ENCODE results near the gene PCBP1. TPM values are rescaled to one million over a fixed set of nuclear protein-coding genes. Genes with fewer than 3 reads are reported as not detected.

Gene PCBP1
- total and polyA plus RNA-seq, 9 of the 15 experiments (the other 6 are each of a cell fraction or from before 2014, with no cell fraction given), result 19.2 to 407 (median 78.1) TPM

DNA sequence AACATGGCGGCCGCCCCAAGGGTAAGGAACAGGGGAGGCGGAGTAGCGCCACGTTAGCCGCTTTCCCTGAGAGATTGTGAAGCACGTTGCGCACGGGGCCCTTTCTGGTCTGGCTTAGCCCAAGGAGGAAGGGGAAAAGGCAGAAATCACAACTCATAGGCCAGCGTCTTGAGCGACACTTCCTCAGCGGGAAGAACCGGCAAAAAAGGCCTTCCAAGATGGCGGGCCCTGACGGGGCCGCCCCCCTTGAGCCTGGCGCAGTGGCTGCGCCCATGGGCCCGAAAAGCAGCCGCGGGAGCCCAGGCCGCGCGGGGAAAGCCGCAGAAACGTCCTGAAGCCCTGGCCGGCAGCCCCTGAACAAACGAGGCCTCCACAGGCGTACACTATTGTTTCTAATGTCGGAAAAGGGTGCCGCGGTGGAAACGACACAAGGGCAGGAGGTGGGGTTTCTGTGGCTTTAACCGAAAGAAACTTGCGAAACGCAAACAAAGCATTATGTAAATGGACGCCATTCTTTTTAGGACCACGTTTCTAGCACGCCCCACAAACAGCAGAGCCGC lies 919 bp upstream of the PCBP1 start (continued):
- TF ChIP-seq, protein P1, sequence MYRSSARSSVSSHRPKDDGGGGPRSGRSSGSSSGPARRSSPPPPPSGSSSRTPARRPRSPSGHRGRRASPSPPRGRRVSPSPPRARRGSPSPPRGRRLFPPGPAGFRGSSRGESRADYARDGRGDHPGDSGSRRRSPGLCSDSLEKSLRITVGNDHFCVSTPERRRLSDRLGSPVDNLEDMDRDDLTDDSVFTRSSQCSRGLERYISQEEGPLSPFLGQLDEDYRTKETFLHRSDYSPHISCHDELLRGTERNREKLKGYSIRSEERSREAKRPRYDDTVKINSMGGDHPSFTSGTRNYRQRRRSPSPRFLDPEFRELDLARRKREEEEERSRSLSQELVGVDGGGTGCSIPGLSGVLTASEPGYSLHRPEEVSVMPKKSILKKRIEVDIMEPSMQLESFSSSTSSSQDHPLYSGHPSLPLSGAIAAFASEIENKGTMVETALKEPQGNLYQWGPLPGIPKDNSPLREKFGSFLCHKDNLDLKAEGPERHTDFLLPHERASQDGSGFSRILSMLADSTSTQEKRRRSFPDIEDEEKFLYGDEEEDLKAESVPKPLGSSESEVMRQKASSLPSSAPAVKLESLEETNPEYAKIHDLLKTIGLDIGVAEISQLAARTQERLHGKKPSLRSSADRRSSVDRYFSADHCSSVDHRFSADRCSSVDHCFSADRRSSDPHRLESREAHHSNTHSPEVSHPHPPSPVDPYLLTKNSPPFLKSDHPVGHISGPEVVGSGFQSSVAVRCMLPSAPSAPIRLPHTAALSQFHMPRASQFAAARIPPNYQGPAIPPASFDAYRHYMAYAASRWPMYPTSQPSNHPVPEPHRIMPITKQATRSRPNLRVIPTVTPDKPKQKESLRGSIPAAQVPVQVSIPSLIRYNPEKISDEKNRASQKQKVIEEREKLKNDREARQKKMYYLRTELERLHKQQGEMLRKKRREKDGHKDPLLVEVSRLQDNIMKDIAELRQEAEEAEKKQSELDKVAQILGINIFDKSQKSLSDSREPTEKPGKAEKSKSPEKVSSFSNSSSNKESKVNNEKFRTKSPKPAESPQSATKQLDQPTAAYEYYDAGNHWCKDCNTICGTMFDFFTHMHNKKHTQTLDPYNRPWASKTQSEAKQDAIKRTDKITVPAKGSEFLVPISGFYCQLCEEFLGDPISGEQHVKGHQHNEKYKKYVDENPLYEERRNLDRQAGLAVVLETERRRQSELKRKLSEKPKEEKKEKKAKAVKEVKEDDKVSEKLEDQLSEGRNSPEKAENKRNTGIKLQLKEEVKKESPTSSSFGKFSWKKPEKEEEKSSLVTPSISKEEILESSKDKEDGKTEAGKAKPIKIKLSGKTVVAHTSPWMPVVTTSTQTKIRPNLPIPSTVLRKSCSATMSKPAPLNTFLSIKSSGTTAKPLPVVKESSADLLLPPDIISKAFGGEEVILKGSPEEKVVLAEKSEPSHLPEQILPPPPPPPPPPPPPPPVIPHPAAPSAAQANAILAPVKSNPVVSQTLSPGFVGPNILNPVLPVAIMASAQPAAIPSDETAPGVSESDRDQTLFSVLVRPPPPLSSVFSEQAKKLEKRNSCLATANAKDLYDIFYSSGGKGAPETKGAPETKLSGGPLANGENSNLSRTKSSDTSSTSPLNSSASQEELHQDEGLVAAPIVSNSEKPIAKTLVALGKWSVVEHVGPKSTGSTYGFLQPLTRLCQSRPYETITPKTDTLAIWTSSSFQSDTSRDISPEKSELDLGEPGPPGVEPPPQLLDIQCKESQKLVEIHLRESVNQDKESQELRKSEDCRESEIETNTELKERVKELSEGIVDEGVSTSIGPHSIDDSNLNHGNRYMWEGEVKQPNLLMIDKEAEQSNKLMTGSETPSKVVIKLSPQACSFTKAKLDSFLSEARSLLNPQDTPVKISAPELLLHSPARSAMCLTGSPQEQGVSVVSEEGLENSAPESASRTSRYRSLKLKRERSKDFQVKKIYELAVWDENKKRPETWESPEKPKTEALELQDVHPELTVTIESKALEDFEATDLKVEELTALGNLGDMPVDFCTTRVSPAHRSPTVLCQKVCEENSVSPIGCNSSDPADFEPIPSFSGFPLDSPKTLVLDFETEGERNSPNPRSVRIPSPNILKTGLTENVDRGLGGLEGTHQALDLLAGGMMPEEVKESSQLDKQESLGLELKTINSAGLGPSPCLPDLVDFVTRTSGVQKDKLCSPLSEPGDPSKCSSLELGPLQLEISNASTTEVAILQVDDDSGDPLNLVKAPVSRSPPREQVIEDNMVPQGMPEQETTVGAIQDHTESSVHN (IDR thresholded peaks at IDR 0.05; ENCODE audit: borderline replicate concordance in 1 of 2, low read depth in 1 of 2), result no peak
- TF ChIP-seq SP1 (CRISPR knock-in tag; IDR thresholded peaks at IDR 0.05) (peak; percentile 15), ZNF175 (CRISPR knock-in tag; IDR thresholded peaks at IDR 0.05; ENCODE audit: low read depth) (peak; percentile 98), NR1H2 (CRISPR knock-in tag; IDR thresholded peaks at IDR 0.05) (no peak), ZC3H8 (IDR thresholded peaks at IDR 0.05) (no peak), ZNF586 (CRISPR knock-in tag; conservative IDR thresholded peaks at IDR 0.05) (0 out of 2 replicates have a peak, but pooled peaks have one; percentile 14), ZNF184 (CRISPR knock-in tag; IDR thresholded peaks at IDR 0.05) (no peak), NFRKB (IDR thresholded peaks at IDR 0.05; ENCODE audit: low read depth) (peak; percentile 100), THRAP3 (IDR thresholded peaks at IDR 0.05; ENCODE audit: borderline replicate concordance) (no peak), ELF4 (CRISPR knock-in tag; IDR thresholded peaks at IDR 0.05) (peak; percentile 89), SOX6 (IDR thresholded peaks at IDR 0.05) (peak; percentile 72; the same call in 1 of the 2 replicates)
- TF ChIP-seq, protein P2, sequence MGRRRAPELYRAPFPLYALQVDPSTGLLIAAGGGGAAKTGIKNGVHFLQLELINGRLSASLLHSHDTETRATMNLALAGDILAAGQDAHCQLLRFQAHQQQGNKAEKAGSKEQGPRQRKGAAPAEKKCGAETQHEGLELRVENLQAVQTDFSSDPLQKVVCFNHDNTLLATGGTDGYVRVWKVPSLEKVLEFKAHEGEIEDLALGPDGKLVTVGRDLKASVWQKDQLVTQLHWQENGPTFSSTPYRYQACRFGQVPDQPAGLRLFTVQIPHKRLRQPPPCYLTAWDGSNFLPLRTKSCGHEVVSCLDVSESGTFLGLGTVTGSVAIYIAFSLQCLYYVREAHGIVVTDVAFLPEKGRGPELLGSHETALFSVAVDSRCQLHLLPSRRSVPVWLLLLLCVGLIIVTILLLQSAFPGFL (CRISPR knock-in tag; IDR thresholded peaks at IDR 0.05), result 0 out of 2 replicates have a peak, but pooled peaks have one; percentile 61
- TF ChIP-seq, protein P3, sequence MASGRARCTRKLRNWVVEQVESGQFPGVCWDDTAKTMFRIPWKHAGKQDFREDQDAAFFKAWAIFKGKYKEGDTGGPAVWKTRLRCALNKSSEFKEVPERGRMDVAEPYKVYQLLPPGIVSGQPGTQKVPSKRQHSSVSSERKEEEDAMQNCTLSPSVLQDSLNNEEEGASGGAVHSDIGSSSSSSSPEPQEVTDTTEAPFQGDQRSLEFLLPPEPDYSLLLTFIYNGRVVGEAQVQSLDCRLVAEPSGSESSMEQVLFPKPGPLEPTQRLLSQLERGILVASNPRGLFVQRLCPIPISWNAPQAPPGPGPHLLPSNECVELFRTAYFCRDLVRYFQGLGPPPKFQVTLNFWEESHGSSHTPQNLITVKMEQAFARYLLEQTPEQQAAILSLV (tag; IDR thresholded peaks at IDR 0.05), result no peak; the same call in 1 of the 2 replicates
- TF ChIP-seq, protein P4, sequence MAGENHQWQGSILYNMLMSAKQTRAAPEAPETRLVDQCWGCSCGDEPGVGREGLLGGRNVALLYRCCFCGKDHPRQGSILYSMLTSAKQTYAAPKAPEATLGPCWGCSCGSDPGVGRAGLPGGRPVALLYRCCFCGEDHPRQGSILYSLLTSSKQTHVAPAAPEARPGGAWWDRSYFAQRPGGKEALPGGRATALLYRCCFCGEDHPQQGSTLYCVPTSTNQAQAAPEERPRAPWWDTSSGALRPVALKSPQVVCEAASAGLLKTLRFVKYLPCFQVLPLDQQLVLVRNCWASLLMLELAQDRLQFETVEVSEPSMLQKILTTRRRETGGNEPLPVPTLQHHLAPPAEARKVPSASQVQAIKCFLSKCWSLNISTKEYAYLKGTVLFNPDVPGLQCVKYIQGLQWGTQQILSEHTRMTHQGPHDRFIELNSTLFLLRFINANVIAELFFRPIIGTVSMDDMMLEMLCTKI (IDR thresholded peaks at IDR 0.05; ENCODE audit: partially characterized antibody), result no peak

Measured in K562 (cell line).